ENCODE measurements around the gene NR2E1.

Gene NR2E1

DNA sequence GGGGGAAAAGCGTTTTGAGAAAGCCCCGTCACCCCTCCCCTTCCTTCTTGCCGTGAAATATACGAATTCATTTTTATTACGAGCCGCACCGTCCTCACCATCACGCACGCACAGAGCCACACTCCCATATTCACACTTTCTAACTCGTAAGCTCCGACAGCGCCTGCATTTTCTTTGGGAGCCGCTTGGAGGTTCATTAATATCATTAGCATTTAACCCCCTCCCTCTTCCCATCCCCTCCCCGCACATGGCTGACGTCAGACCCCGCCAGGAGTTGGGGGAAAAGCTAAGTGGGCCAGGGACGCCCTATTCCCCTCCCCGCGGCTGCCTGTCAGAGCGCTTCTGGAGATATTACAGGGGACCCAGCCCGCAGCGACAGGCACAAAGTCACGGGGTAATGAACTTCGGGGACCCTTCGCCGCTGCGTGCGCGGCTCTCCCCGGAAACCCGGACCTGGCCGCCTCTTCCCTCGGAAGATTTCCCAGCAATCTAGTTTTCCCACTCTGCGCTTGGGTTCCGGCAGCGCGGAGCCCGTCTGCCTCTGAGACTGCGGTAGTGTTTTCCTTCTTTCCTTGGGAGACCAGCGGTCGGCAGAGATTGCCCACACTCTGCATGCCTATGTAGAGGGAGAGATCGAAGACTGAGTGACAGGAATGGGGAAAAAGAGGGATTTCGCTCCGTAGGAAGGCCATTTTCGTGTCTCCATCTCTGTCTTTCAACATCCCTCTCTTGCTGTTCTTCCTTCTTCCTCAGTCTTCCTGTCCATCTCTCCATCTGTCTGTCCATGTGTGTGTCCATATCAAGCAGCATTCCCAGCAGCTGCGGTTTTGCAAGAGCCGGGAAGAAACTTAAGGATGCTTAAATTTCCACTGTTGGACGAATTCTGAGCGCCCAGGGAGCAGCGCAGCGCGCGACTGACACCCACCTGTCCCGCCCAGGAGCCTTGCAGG, at the start of gene NR2E1:
Gene NR2E1, plus strand, starts transcription at position 309 of the 950 bp plus-strand sequence. CDS start 744 bp downstream, outside the sequence.
- DNase-seq (ENCODE audit: low read depth in 2 of 3, low spot score in 2 of 3) = no peak

DNA sequence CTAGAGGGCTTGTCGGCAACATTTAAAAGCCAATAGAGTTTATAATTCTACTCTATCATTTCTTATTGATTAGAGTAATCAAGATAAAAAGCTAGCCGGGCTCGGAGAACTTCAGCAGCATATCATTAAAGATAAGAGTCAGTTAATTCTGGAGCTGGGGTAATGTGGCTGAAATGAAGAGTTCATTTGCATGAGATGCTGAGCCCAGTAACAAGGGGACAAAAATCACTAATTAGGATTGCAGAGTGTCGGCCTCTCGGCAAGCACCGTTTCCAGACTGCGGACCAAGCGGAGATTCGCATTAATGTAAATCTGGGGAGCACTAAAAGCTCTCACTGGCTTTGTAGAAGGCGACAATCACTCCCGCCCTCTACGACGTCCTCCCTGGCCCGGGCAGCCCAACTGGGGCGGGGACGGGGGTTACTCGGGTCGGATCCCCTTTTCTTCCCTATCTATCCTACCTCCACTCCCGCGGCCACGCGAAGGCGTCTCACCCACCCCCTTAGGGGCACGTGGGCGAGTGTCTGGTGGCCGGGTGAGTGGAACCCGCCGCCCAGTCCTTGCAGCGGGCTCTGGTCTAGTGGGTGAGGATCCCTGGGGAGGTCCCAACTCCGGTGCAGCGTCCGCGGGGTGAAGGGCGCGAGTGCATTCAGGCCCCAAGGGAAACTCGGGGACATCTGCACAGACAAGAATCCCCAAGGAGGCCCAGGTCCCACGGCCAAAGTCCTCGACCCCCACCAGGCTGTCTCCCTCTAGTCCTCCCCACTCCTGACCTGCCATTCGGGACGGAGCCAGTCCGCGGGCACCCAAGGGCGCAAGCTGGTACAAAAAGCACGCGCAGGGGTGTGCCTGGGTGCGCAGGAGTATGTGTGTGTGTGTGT, 49.0 kb upstream of the NR2E1 start:
- no peak for DNase-seq (ENCODE audit: low read depth in 2 of 3, low spot score in 2 of 3)

DNA sequence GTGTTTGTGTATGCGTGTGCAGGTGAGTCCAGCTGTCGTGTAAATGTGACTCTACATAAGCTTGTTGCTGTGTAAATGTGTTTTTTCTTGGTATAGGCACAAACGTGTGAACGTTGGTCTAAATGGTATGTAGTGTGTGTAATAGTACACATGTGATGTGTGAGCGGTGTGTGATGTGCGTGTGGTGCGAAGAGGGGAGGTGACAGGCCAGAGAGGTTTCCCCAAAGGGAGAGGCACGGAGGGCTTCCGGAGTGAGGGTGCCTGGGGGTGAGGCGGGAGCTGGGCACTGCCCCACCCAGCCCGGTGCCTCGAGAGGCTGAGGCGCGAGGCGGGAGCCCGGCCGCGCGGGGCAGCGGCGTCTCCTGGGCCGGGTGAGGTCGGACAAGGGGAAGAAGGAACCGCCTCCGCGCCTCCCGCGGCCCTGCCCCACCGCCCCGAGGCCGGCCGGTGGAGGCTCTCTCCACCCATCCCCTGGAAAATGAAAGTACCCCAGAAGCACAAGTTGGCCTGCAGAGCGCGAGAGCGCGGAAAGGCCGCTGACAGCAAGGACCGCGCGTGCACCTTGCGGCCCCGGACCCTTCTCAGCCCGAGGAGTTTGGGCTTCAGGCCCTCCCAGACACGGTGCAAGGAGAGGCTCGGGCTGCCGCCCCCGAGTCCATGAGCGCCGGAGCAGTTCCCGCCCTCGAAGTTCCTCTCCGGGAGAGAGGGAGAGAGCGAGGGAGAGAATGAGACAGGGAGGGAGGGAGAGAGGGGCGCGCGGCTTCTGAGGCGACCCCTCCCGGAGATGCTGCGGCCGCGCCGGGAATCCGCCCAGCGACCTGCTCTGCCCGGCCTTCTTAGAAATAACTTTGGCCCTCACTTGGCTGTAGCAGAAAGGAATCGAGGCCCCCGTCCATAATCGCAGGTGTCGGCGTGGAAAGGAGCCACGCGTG, 48.1 kb upstream of the NR2E1 start:
- DNase-seq (ENCODE audit: low read depth in 2 of 3, low spot score in 2 of 3) = no peak

DNA sequence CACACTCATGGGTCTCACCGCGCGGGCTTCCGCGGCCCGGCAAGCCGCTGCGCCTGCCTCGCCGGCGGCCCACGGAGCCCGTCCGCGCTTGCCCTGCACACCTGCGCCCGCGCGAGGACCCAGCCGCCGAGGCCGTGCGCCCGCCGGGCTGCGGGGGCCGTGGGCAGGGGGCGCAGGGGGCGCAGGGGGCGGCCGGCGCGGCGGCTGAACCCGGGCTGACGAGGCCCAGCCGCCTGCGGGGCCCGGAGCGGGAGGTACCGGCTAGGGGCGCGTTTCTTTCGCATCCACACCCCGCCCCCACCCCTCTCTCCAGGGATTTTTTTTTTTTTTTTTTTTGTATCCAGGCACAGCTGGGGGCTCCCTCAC, 47.5 kb upstream of the NR2E1 start:
- no peak for DNase-seq (ENCODE audit: low read depth in 2 of 3, low spot score in 2 of 3)

DNA sequence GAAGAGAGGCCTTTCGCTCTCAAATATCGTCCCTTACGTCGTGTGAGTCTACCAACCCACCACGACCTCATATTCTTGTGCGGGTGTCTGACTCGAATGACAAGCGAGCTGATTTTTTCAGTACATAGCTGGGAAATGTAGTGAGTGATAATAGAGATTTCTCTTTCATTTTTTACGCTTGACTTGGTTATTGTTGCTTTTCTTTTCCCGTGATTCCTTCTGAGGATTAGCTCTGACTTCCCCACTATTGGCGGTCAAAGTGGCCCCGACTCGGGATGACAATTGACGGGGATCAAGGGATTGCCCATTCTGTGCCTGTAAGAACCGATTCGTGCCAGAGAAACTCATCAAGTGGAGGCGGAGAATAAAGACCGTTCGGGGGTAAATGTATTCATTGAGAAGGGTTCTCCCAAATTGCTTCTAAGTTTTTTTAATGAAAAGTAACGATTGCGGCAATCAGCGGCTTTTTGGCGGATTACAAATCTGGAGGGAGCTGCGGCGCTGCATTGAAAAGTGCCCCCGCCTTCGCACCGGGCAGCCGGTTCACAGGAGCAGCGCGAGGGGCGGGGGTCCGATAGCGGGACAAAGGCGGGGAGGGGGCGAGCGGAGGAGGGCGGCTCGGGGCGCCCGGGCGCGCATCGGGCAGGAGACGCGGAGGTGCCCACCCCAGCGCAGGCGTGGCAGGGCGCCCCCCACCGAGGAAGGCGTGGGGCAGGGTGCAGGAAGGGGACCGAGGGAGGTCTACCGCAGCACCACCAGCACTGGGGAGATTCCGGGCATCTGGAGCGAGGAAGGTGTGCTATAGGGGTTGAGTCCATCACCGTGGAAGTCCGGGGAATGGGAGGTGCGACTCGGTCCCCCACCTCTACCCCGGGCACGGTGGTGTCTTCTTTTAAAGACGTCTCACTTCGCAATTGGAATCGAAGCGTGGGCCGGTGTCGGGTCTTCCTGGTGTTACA, 46.7 kb upstream of the NR2E1 start:
- no peak for DNase-seq (ENCODE audit: low read depth in 2 of 3, low spot score in 2 of 3)

DNA sequence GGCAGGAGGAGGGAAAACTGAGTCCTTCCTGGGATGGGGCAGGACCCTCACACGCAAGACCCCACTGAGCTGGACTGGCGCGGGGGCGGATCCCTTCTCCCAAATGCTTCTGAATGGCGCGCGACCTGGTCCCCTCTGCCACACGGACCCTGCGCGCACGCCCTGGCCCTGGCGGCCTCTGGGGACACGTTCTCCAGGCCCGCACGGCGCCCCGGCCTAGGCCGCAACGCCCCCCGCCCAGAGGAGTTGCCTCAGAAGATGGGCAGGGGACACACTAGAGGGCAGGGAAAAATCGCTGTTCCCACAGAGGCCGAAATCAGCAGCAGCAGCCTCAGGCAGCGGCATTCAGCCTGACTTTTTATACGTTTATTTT, 46.1 kb upstream of the NR2E1 start:
- no peak for DNase-seq (ENCODE audit: low read depth in 2 of 3, low spot score in 2 of 3)

DNA sequence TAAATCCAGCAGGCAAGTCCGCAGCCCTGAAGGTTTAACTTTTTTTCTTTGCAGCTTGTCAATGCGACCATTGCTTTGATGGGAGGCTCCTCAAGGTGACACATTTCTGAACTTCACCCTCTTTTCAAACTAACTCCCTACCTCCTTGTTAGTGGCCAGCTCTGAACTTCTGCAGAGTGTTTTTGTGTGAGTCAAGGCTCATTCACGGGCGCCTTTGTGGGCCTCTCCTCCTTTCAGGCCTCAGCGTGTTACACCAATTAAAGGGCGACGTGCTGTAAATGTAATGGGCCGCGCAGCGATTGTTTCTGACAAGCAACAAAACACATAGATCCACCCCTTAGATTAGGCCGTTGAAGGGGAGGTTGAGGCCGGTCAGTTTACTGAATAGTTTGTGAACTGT, 45.5 kb upstream of the NR2E1 start:
- DNase-seq (ENCODE audit: low read depth in 2 of 3, low spot score in 2 of 3) = no peak

DNA sequence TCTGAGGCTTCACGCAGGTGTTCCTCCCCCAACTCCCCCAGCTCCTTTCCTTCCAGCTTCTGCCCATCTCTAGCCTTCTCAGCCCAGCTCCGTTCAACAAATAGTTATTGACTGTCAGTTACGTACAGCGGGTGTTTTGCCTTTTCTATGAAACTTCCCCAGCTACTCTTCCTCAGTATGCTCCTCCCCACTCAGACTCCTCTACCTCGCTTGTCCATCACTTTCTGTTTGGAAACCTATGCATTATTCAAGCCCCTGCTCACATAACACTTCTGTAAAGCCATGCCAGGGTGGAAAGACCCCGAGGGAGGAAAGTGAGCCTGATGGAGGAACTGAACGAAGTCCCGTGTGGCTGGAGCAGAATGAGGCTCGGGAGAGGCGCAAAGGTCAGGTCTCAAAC, 44.2 kb upstream of the NR2E1 start:
- no peak for DNase-seq (ENCODE audit: low read depth in 2 of 3, low spot score in 2 of 3)

DNA sequence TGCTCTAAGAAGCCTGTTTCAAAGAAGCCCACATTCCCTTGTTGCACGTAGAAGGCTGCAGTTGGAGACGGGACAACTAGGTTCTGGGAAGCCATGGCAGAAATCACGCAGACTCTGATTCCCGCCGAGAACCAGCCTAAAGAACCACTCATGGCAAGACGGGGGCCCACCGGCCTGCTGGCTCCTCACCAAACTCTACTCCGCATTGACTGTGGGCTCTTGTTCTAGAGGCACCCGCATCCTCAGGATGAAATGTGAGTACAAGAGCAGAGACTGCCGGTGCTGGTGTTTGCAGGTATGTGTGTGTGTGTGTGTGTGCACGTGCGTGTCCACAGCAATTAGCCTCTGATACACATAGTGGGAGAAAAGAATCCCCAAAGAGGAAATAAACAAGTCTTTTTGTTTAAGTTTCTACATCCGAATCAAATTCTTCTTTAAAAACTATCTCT, 42.3 kb upstream of the NR2E1 start:
- no peak for DNase-seq (ENCODE audit: low read depth in 2 of 3, low spot score in 2 of 3)

DNA sequence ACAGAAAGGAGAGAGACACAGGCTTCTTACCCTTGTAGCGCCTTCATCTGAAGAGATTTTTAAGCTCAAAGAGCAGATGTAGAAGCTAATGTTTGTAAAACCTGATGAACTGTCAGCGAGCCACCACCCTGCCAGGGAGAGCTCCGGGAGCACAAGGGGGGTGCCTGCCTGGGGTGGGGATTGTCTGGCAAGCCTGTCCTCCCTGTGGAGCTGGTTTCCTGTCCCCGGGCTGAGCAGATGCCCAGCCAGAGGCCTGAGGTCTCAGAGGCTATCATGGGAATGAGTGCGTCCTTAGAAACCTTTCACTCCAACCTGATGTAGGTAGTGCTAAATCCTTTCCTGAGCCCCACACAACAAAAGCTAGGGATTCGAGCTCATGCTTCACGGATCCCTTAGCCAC, 41.9 kb upstream of the NR2E1 start:
- no peak for DNase-seq (ENCODE audit: low read depth in 2 of 3, low spot score in 2 of 3)

DNA sequence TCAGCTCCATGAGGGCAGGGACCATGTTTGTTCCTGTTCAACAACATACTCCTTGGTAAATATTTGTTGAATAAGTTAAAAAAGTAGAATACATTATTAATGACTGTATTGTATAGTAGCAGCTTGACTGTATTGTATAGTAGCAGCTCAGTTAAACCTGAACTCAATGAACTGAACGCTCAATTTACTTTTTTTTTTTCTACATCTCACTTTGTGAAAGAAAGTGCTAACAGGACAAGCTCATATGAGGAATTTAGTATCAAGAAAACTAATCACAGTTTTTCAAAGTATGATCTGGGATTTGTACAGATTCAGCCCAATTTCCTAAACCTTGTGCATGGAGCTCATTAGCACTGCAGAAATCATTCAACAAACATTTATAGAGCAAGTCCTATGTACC, 38.8 kb upstream of the NR2E1 start:
- no peak for DNase-seq (ENCODE audit: low read depth in 2 of 3, low spot score in 2 of 3)

DNA sequence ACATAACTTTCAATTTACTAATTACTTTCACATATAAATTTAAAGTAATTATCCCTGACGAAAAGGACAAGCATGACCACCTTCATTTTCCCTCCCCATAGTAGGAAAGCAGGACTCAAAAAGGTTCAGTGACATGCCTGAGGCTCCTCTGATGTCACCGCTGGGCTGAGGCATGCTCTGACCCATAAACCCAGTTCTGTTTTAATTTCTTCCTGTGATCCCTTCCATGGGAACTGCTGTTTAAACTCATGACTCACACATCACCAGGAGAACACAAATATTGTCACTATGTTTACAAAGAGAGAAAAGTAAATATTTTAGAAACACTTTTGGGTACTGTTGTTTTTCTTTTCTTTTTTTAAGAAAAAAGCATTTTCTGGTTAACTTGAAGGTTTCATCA, 38.0 kb upstream of the NR2E1 start:
- DNase-seq (ENCODE audit: low read depth in 2 of 3, low spot score in 2 of 3) = no peak

DNA sequence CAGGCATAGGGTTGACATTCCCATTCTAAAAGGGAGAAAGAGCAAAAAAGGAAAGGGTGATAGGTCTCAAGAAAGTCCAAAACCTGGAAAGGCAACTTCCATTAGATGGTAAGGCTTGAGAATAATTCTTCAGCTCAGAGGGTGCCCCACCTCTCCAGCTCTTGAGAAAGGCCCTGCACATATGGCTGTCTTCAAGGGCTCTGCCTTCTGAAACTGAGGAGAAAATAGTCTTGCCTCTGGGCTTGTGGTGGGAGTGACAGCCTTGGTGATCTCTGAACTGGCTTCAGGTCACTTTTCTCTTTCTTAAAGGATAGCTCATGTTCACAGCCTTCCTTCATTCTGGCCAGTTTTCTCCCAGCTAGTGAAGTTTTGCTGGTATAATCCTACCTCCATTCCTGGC, 35.6 kb upstream of the NR2E1 start:
- no peak for DNase-seq (ENCODE audit: low read depth in 2 of 3, low spot score in 2 of 3)

DNA sequence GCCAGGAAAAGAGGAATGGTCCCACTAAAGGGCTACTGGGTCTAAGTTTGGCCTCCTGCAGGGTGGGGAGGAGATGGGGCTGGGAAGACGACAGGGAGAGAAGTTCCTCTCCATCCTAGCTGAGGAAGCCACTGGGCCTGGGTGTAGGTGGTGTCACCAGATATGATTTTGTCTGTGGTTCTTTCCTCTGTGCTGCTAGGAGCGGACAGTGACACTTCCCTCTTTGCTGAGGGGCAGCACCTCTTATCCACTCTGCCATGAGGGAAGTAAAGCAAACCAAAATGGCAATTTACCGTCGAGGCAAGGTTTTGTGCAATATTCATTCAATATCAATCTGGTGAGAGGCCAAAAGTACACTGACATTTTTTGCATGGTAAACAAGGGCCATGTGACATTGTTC, 33.0 kb upstream of the NR2E1 start:
- no peak for DNase-seq (ENCODE audit: low read depth in 2 of 3, low spot score in 2 of 3)

DNA sequence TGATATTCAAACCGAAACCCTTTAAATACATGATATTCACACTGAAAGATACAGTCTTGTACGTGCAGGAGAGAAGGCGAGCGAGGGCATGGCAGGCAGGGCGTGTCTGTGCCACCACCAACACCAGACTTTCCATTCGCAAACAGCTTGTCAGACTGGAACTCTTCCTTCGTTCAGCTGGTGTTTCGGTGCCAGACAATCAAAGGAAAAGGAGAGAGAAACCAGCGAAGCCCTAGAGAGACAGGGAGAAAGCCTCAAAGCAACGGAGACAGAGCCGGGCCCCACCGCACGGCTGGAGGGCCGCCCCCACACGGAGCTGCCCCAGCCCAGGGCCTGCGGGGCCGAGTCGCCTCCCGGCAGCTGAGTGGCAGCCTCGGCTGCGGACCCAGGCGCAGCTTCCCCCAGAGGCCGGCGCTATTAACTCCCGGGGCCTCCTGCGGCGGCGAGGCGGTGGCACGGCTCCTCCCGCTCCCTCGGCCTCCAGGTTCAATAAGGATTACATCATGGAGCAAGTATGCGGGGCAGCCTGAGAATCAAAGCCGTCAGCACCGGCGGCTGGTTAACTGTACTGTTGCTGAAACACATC, 32.1 kb upstream of the NR2E1 start:
- no peak for DNase-seq (ENCODE audit: low read depth in 2 of 3, low spot score in 2 of 3)

DNA sequence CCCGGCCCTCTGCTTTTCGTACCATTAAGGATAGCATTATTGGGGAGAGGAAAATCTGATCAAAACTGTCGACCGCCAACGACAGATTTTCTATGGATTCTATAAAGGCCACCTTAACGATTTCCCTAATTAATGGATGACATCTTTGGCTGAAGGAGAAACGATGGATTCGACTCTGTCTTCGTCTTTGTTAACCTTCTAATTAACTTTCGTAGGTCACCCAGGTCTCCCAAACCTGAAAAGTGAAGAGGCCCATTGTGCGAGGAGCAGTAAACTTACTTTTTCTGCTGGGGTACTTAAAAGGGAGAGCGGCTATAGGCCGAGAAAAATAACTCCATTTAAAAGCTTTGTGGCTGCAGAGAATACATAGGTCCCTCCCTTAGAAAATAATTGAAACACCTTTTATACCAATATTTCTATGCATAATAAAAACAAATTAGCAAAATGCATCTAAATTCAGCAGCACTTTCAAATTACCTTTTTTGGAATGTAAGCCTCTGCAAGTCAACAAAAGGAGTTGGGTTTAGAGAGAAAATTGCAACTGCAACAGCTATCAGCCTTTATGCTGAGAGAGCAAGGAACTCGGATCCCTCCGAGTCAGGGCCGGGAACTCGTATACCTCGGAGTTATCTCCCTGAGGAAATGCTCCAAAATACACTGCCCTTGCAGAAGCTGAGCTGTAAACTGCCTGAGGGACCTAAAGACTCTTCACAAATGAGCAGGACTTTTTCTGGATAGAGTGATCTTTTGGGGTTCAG, 31.4 kb upstream of the NR2E1 start:
- DNase-seq (ENCODE audit: low read depth in 2 of 3, low spot score in 2 of 3) = no peak

DNA sequence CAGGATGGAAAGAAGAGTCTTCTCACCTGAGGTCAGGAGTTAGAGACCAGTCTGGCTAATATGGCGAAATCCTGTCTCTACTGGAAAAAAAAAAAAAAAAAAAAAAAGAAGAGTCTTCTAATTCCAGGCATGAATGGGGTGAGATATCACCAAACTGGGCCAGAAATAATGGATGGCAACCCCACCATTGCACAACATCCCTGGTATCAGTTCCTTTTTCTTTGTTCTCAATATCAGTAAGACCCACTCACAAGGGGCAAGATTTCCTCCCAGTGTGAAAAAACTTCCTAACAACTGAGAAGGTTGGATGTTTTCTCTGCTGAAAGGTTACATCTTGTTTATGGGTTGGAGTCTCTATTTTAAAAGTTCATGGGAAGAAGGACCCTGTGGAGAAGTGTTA, 23.6 kb upstream of the NR2E1 start:
- no peak for DNase-seq (ENCODE audit: low read depth in 2 of 3, low spot score in 2 of 3)

DNA sequence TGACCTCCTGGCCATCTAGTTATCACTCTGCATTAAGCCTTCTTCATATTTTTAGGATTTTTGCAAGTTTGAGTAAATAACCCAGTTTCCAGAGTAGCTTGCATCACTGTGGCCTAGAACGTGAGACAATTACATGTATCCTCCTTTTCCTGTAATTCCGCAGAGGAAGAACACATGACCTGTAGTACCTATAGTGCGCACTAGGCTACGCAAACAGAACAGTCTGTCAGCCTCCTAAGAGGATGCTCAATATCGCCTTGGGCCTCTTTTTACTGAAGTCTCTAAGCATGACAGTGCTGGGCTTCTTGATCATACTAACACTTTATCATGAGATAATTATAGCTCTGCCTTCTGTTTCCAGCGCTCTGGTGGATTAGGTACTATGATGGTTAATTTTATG, 20.2 kb upstream of the NR2E1 start:
- no peak for DNase-seq (ENCODE audit: low read depth in 2 of 3, low spot score in 2 of 3)

DNA sequence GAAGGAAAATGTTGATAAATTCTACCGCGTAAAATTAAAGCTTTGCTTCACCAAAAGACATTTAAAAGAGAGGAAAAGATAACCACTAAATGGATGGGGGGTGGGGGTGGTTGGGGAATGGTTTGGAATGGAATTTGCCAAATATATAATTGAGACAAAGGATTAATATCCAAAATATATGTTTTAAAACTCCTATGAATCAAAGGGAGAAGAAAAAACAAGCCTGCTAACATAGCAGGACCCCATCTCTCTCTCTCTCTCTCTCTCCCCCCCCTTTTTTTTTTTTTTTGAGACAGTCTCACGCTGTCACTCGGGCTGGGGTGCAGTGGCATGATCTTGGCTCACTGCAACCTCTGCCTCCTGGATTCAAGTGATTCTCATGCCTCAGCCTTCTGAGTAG, 13.4 kb upstream of the NR2E1 start:
- DNase-seq (ENCODE audit: low read depth in 2 of 3, low spot score in 2 of 3) = no peak

All from activated CD8-positive, alpha-beta memory T cell treated with anti-CD3 and anti-CD28 coated beads for 48 hours (primary cell).